ENCODE measurements around the gene PIK3R6. TPM values are rescaled to one million over a fixed set of nuclear protein-coding genes. Genes with fewer than 3 reads are reported as not detected.

Gene PIK3R6
- total RNA-seq, 1 donor from 2014 or later: not detected

GRCh38 chr17:8873801-8874715, 6.6 kb upstream of the PIK3R6 start:
- TF ChIP-seq, protein P1, sequence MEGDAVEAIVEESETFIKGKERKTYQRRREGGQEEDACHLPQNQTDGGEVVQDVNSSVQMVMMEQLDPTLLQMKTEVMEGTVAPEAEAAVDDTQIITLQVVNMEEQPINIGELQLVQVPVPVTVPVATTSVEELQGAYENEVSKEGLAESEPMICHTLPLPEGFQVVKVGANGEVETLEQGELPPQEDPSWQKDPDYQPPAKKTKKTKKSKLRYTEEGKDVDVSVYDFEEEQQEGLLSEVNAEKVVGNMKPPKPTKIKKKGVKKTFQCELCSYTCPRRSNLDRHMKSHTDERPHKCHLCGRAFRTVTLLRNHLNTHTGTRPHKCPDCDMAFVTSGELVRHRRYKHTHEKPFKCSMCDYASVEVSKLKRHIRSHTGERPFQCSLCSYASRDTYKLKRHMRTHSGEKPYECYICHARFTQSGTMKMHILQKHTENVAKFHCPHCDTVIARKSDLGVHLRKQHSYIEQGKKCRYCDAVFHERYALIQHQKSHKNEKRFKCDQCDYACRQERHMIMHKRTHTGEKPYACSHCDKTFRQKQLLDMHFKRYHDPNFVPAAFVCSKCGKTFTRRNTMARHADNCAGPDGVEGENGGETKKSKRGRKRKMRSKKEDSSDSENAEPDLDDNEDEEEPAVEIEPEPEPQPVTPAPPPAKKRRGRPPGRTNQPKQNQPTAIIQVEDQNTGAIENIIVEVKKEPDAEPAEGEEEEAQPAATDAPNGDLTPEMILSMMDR (IDR thresholded peaks at IDR 0.05): no peak
- H3K9me3 Mint-ChIP-seq (ENCODE audit: unreplicated experiment): no peaks in the 10 kb centered on the region
- no peak overlapping the region for H3K4me3 Mint-ChIP-seq (ENCODE audit: unreplicated experiment)
- no peak overlapping the region for H3K27ac Mint-ChIP-seq (ENCODE audit: unreplicated experiment)
- no peaks in the 10 kb centered on the region for H3K36me3 Mint-ChIP-seq (ENCODE audit: unreplicated experiment)
- no peaks in the 10 kb centered on the region for H3K4me1 Mint-ChIP-seq (ENCODE audit: unreplicated experiment)
- DNase-seq (ENCODE audit: extremely low spot score, unreplicated experiment): no peak
- peaks cover 44% of the 10 kb centered on the region for H3K27me3 Mint-ChIP-seq (ENCODE audit: unreplicated experiment)

DNA sequence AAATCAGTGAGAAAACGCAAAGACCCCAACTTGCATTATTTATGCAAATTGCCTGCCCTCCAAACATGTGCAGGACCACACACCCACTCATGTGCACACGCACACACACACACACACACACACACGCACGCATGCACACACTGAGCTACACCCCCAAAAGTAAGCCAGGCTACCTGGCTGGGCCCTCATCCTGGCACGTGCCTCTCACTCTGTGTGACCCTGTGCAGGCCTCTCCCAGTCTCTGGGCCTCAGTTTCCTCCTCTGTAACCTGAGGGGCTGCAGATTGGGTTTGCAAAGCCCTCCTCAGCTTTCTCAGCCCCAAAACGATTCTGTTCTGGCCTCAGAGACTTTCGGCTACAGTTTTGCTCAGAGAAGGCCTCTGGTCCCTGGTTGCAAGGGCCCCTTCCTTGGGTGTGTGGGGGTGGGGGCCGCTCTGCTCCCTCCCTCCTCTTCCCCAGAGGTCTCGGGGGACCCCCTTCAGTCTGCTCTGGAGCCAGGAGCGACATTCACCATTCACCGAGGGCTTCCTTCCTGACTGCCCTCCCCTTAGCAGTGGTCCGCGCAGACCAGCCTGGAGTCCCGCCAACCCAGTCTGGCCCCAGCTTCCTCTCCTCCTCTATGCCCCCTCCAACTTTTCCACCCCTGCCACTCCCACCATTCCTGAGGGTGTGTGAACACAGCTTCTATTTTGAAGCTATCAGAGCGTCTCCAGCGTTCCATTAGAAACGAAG, 5.4 kb upstream of the PIK3R6 start:
- Mint-ChIP-seq H3K27me3 (ENCODE audit: unreplicated experiment) (peaks cover 49% of the 10 kb centered on the region), H3K4me1 (ENCODE audit: unreplicated experiment) (no peaks in the 10 kb centered on the region), H3K9me3 (ENCODE audit: unreplicated experiment) (no peaks in the 10 kb centered on the region), H3K27ac (ENCODE audit: unreplicated experiment) (no peak overlapping the region), H3K36me3 (ENCODE audit: unreplicated experiment) (no peaks in the 10 kb centered on the region), H3K4me3 (ENCODE audit: unreplicated experiment) (no peak overlapping the region)
- TF ChIP-seq, protein P1 (IDR thresholded peaks at IDR 0.05): no peak
- DNase-seq (ENCODE audit: extremely low spot score, unreplicated experiment): no peak

DNA sequence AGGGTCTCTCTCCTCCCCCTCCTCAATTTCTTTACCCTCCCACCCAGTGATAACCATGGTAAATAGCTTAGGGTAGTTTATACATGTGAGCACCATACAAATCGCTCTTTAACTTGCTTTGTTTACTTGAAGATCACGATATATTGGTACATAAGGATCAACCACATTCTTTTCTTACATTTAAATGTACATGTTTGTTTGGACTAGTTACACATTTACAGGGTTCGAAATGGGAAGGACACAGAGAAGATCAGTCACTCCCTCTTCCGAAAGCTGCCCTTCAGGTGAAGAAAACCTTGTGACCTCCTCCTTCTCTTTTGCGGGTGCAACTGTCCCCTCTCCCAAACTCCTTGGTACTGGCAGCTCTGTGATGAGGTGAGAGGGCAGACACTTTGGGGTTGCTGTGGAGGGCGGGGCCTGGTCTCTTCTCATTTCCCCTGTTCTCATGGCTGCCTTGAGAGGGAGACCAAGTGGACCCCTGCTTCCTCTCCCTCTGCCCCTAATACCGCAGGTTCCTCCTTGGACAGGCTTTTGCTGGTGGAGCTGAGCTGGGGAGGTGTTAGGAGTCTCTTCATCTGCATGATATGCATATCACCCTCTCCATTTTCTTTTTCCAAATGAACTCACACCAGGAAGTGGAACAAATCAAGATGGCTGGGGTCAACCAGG, 4.7 kb upstream of the PIK3R6 start:
- TF ChIP-seq, protein P1 (IDR thresholded peaks at IDR 0.05): no peak
- H3K27me3 Mint-ChIP-seq (ENCODE audit: unreplicated experiment): peaks cover 49% of the 10 kb centered on the region
- no peak overlapping the region for H3K4me3 Mint-ChIP-seq (ENCODE audit: unreplicated experiment)
- no peaks in the 10 kb centered on the region for H3K9me3 Mint-ChIP-seq (ENCODE audit: unreplicated experiment)
- H3K4me1 Mint-ChIP-seq (ENCODE audit: unreplicated experiment): no peaks in the 10 kb centered on the region
- H3K36me3 Mint-ChIP-seq (ENCODE audit: unreplicated experiment): no peaks in the 10 kb centered on the region
- no peak for DNase-seq (ENCODE audit: extremely low spot score, unreplicated experiment)
- H3K27ac Mint-ChIP-seq (ENCODE audit: unreplicated experiment): no peak overlapping the region

- peaks cover 52% of the 10 kb centered on the region for H3K27me3 Mint-ChIP-seq (ENCODE audit: unreplicated experiment)
- no peaks in the 10 kb centered on the region for H3K4me1 Mint-ChIP-seq (ENCODE audit: unreplicated experiment)
- H3K9me3 Mint-ChIP-seq (ENCODE audit: unreplicated experiment): no peaks in the 10 kb centered on the region
- H3K27ac Mint-ChIP-seq (ENCODE audit: unreplicated experiment): no peak overlapping the region
- TF ChIP-seq, protein P1 (IDR thresholded peaks at IDR 0.05): no peak
- no peak overlapping the region for H3K4me3 Mint-ChIP-seq (ENCODE audit: unreplicated experiment)
- no peaks in the 10 kb centered on the region for H3K36me3 Mint-ChIP-seq (ENCODE audit: unreplicated experiment)
- DNase-seq (ENCODE audit: extremely low spot score, unreplicated experiment): no peak
These were observed 3.7 kb upstream of the PIK3R6 start for GRCh38 chr17:8871081-8871581.

Measured in osteocyte (in vitro differentiated cells).